CD14-positive monocyte (primary cell): Measurements from ENCODE around the gene SPEF2. TPM values are rescaled to one million over a fixed set of nuclear protein-coding genes. Genes with fewer than 3 reads are reported as not detected.
"Not testable (repeated sequence)": the region's sequence is repeated elsewhere in the genome, so short reads cannot be mapped to it uniquely, and the experiment has no call there.

Experiments used
- DNase-seq, 3 donors: peaks; one replicate each; pipeline ENCODE4 v3.0.0-alpha.2; 2011 to 2022
- H2AFZ ChIP-seq: 2 replicates; pipeline ENCODE4 v1.6.0; 2012; ENCODE audit warnings: mild to moderate bottlenecking, low read depth, low read length, inconsistent platforms; ENCODE audit not compliant: insufficient read depth, poor library complexity, severe bottlenecking
- H3K27ac ChIP-seq, 2 donors: 1 replicate in 1 of 2; 2 replicates in 1 of 2; pipeline ENCODE4 v1.5.1; 2012 to 2013; ENCODE audit warnings: low read length in 2 of 2, control low read depth in 1 of 2, inconsistent platforms in 1 of 2, low read depth in 1 of 2, mild to moderate bottlenecking in 1 of 2
- H3K27me3 ChIP-seq, 2 donors: one replicate each; pipeline versions ENCODE4 v1.6.0 to v1.6.1; 2011 to 2013; ENCODE audit warnings: low read length in 2 of 2; ENCODE audit not compliant: control insufficient read depth in 2 of 2, insufficient read depth in 2 of 2
- H3K36me3 ChIP-seq, 2 donors: replicated peaks in 1 of 2; 1 replicate in 1 of 2; 2 replicates in 1 of 2; pipeline versions ENCODE4 v1.5.1 to v1.6.1; 2012 to 2013; ENCODE audit warnings: low read length in 2 of 2, control low read depth in 1 of 2, inconsistent platforms in 1 of 2, mild to moderate bottlenecking in 1 of 2; ENCODE audit not compliant: insufficient read depth in 2 of 2, control insufficient read depth in 1 of 2
- H3K4me1 ChIP-seq, 2 donors: 1 replicate in 1 of 2; 2 replicates in 1 of 2; pipeline versions ENCODE4 v1.5.1 to v1.6.1; 2012 to 2013; ENCODE audit warnings: low read length in 2 of 2, control low read depth in 1 of 2, inconsistent platforms in 1 of 2, mild to moderate bottlenecking in 1 of 2, moderate library complexity in 1 of 2; ENCODE audit not compliant: insufficient read depth in 2 of 2, control insufficient read depth in 1 of 2
- H3K4me2 ChIP-seq: replicated peaks from 2 replicates; pipeline ENCODE3; 2012; ENCODE audit warnings: low read length, moderate library complexity, mild to moderate bottlenecking; ENCODE audit not compliant: poor library complexity, severe bottlenecking; ENCODE audit errors: extremely low read depth
- H3K4me3 ChIP-seq, 3 experiments: fragments of 200-600 bp in 1 of 3; sonication (generic) in 1 of 3; replicated peaks in 1 of 3; 1 replicate in 2 of 3; 2 replicates in 1 of 3; pipeline ENCODE4 v1.5.1; 2011 to 2013; ENCODE audit warnings: low read length in 3 of 3, mild to moderate bottlenecking in 3 of 3, control low read depth in 2 of 3, low read depth in 2 of 3, inconsistent platforms in 1 of 3, moderate library complexity in 1 of 3
- H3K79me2 ChIP-seq: 2 replicates; pipeline ENCODE4 v1.6.0; 2012; ENCODE audit warnings: mild to moderate bottlenecking, control low read depth, inconsistent platforms, low read length, moderate library complexity; ENCODE audit not compliant: insufficient read depth
- H3K9ac ChIP-seq: 2 replicates; pipeline ENCODE4 v1.6.0; 2017; ENCODE audit warnings: low read length, mild to moderate bottlenecking; ENCODE audit not compliant: insufficient read depth, poor library complexity, severe bottlenecking
- H3K9me3 ChIP-seq, 2 donors: replicated peaks in 1 of 2; 1 replicate in 1 of 2; 2 replicates in 1 of 2; pipeline versions ENCODE4 v1.5.1 to v1.6.1; 2012 to 2013; ENCODE audit warnings: low read length in 2 of 2, control low read depth in 1 of 2; ENCODE audit not compliant: control insufficient read depth in 1 of 2, insufficient read depth in 1 of 2
- H4K20me1 ChIP-seq: 2 replicates; pipeline ENCODE4 v1.6.0; 2012; ENCODE audit warnings: mild to moderate bottlenecking, low read length, control low read depth, moderate library complexity; ENCODE audit not compliant: insufficient read depth
- H3K27ac Mint-ChIP-seq, 7 donors: one replicate each; pipeline ENCODE4 v1.8.0; 2020; ENCODE audit warnings: mild to moderate bottlenecking in 7 of 7, mixed read lengths in 7 of 7, moderate library complexity in 6 of 7, inconsistent platforms in 2 of 7
- H3K27me3 Mint-ChIP-seq, 3 donors: one replicate each; pipeline ENCODE4 v1.8.0; 2021 to 2022; ENCODE audit warnings: low read depth in 3 of 3, mild to moderate bottlenecking in 3 of 3, mixed read lengths in 3 of 3, moderate library complexity in 3 of 3, inconsistent platforms in 1 of 3
- H3K36me3 Mint-ChIP-seq, 2 donors: one replicate each; pipeline ENCODE4 v1.8.0; 2020; ENCODE audit warnings: mixed read lengths in 2 of 2, inconsistent platforms in 1 of 2, mild to moderate bottlenecking in 1 of 2
- H3K4me1 Mint-ChIP-seq: one replicate; pipeline ENCODE4 v1.8.0; 2020; ENCODE audit warnings: mild to moderate bottlenecking, mixed read lengths
- H3K4me3 Mint-ChIP-seq, 2 donors: one replicate each; pipeline ENCODE4 v1.8.0; 2020; ENCODE audit warnings: mild to moderate bottlenecking in 2 of 2, mixed read lengths in 2 of 2, moderate library complexity in 1 of 2
- H3K9me3 Mint-ChIP-seq, 7 donors: one replicate each; pipeline ENCODE4 v1.8.0; 2020 to 2022; ENCODE audit warnings: mixed read lengths in 7 of 7, mild to moderate bottlenecking in 6 of 7, moderate library complexity in 6 of 7, inconsistent platforms in 2 of 7
- CTCF ChIP-seq: fragments of 200-600 bp; IDR thresholded peaks from one replicate; pipeline ENCODE4 v1.8.0; 2022; ENCODE audit warnings: antibody characterized with exemption, mild to moderate bottlenecking
- whole genome bisulfite sequencing: methylation state at CpG from one replicate; pipeline ENCODE4 v1.1.5; 2013; ENCODE audit warnings: missing lambda C conversion rate; ENCODE audit not compliant: insufficient coverage; 5-methylcytosine and 5-hydroxymethylcytosine counted together
- intact Hi-C, 2 donors: fragments of 100-400 bp; cut with micrococcal nuclease; formaldehyde crosslinking; loops; one replicate each; pipeline versions ENCODE4 v1.15.0 to v1.15.1; 2023
- polyA plus RNA-seq, 3 donors: library from polyadenylated mRNA; depleted of rRNA in 1 of 3; unstranded in 2 of 3; stranded (reverse) in 1 of 3; fragments of 300-500 nt in 2 of 3; fragments of >200 nt in 1 of 3; fragmentation: Illumina TruSeq in 2 of 3; gene quantifications; 1 replicate in 2 of 3; 2 replicates in 1 of 3; pipeline ENCODE4 v1.2.3, GENCODE V29; 2012 to 2021

SPEF2 gene
- polyA plus RNA-seq, 3 donors = 0.46 to 0.96 (median 0.48) TPM

DNA sequence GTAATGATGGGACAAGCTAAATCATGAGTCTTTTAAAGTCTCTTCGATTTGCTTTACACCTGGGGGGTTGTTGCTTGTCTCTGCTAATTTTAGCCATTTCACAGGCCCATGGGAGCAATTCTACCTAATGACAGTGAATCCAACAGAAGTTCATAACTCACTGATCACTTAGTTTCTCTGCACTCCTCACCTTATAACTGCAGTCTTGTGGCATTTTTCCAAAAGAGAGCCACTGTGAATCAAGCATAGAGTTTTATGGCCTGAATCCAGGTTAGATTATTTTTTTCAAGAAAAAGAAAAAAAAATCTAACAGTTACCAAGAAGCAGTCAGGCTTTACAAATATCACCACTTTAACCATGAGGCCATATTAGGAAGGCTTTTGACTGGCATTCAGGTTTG lies 237.5 kb downstream of the SPEF2 start:
- Mint-ChIP-seq H3K4me1 (peaks cover 32% of the 10 kb centered on the region), H3K27me3 (peaks cover 0 to 2% (median 0%) of the 10 kb centered on the region in 3 donors), H3K4me3 (no peak overlapping the region), H3K36me3 (no peaks in the 10 kb centered on the region), H3K9me3 (peaks cover 0 to 3% (median 0%) of the 10 kb centered on the region in 7 donors), H3K27ac (no peak overlapping the region)
- Histone ChIP-seq H3K27ac (no peak overlapping the region), H3K9me3 (no peaks in the 10 kb centered on the region), H2AFZ (no peak overlapping the region), H3K36me3 (no peaks in the 10 kb centered on the region), H3K79me2 (no peaks in the 10 kb centered on the region), H3K4me3 (no peak overlapping the region), H4K20me1 (no peaks in the 10 kb centered on the region), H3K4me1 (peaks cover 18 to 24% of the 10 kb centered on the region in 2 donors), H3K9ac (no peak overlapping the region), H3K27me3 (no peaks in the 10 kb centered on the region), H3K4me2 (no peak overlapping the region)
- intact Hi-C loops = no loop called here
- no peak for DNase-seq
- no CpG with 5 or more reads among the region's 1 CpG for WGBS
- no peak for TF ChIP-seq CTCF

GRCh38 chr5:35856186-35856764 lies 238.6 kb downstream of the SPEF2 start:
- 93% methylated on average over 4 of the region's 5 CpGs for WGBS
- Histone ChIP-seq H3K4me1 (peaks cover 18 to 24% of the 10 kb centered on the region in 2 donors), H3K27ac (peak overlapping the region in 1 of 2 donors; percentile 26)
- H3K36me3 ChIP-seq, DNase-seq, H3K9ac ChIP-seq, H3K4me3 Mint-ChIP-seq, H3K9me3 Mint-ChIP-seq, H3K4me3 ChIP-seq, H3K36me3 Mint-ChIP-seq, H3K9me3 ChIP-seq, H3K27me3 ChIP-seq, H4K20me1 ChIP-seq, H3K79me2 ChIP-seq, H3K4me2 ChIP-seq, H3K27me3 Mint-ChIP-seq, intact Hi-C loops, H2AFZ ChIP-seq: not testable (repeated sequence)
- peak overlapping the region in 2 of 7 donors; percentile 16 to 21 for H3K27ac Mint-ChIP-seq
- peaks cover 32% of the 10 kb centered on the region for H3K4me1 Mint-ChIP-seq
